ENCODE results near the gene TAT. TPM values are rescaled to one million over a fixed set of nuclear protein-coding genes. Genes with fewer than 3 reads are reported as not detected.
"Not testable (repeated sequence)": the region's sequence is repeated elsewhere in the genome, so short reads cannot be mapped to it uniquely, and the experiment has no call there.

TAT gene
- total RNA-seq, result under 1 TPM in 4 of 6 donors, not detected in 2; 0.15 to 0.88 (median 0.54) TPM

DNA sequence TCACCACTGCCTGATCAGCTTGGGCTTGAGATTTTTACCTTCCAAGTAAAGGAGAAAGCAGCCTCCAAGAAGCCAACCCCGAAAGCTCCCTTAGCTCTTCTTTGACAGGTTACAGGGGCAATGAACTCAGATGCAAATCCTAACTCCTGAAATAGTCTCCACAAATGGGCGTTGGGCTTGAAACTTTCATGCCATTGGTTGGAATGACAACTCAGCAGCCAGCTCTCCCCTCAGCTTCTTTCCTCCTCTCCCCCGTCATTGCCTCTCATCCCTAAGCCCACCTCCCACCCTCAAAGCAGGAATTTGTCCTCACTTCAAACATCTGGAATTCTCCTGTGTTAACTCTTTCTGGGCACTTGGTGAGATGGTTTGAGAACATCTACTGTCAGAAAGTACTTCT is at the start of gene TAT:
Gene TAT (minus strand): TSS at position 122 of the 400 bp plus-strand sequence. CDS start 677 bp downstream, outside the sequence.
- H3K27ac ChIP-seq, result no peak within 1 kb of the TSS
- 23 to 33% methylated on average over 3 of the region's 3 CpGs for WGBS, 2 donors
- no peaks in the 10 kb centered on the region for H3K4me1 ChIP-seq
- H3K9me3 ChIP-seq, result no peaks in the 10 kb centered on the region
- no peaks in the 10 kb centered on the region for H3K27me3 ChIP-seq
- no peak for DNase-seq
- TF ChIP-seq EP300 (IDR thresholded peaks at IDR 0.05), result no peak
- H3K4me3 ChIP-seq, result no peak within 1 kb of the TSS
- no peaks in the 10 kb centered on the region for H3K36me3 ChIP-seq
- ATAC-seq (ENCODE audit: low FRiP score in 2 of 2), result no peak

DNA sequence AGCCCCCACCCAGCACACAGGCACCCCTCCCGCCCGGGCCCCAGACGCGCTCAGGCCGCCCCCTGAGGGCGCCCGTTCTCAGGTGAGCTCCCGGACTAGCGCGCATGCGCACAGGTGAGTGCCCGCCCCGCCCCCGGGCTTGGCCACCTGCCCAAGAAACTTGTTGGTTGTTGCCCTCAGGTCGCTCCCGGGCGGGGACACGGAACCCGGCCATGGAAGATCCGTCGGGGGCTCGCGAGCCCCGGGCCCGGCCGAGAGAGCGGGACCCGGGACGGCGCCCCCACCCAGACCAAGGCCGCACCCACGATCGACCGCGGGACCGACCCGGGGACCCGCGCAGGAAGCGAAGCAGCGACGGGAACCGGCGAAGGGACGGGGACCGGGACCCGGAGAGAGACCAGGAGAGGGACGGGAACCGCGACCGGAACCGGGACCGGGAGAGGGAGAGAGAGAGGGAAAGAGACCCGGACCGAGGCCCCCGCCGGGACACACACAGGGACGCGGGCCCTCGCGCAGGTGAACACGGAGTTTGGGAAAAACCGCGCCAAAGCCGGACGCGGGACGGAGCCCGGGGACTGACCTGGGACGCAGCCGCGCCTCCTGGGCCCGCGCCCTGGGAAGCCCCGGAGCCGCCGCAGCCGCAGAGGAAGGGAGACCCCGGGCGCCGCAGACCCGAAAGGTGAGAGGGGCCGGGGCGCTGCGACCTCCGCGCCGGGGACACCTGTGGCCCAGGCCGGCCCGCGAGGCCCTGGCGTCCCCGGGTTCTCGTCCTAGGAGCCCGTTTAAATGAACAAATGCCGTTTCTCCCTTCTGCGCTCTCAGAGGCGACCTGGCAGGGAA is 49.3 kb upstream of the TAT start, which contains the start of gene MARVELD3:
Gene MARVELD3 (plus strand): TSS at position 167 of the 840 bp plus-strand sequence. CDS start 46 bp downstream, at position 213.
- TF ChIP-seq POLR2AphosphoS5 (IDR thresholded peaks at IDR 0.05) (peak in 1 of 2 donors; percentile 39), POLR2A (IDR thresholded peaks at IDR 0.05) (no peak), EP300 (IDR thresholded peaks at IDR 0.05) (no peak)
- H3K9me3 ChIP-seq, result no peaks in the 10 kb centered on the region
- no peaks in the 10 kb centered on the region for H3K36me3 ChIP-seq
- ATAC-seq (ENCODE audit: low FRiP score in 2 of 2), result peak; percentile 58 to 60
- peak within 1 kb of the TSS; percentile 30 to 67 (median 58) for H3K4me3 ChIP-seq
- H3K27me3 ChIP-seq, result peaks cover 0 to 17% (median 11%) of the 10 kb centered on the region in 4 donors
- peaks cover 12 to 25% (median 18%) of the 10 kb centered on the region in 4 donors for H3K4me1 ChIP-seq
- 3 to 4% methylated on average over 15 to 65 of the region's 98 CpGs for WGBS, 2 donors
- DNase-seq, result peak; percentile 86 to 97
- H3K27ac ChIP-seq, result peak within 1 kb of the TSS; percentile 37 to 61 (median 46)

DNA sequence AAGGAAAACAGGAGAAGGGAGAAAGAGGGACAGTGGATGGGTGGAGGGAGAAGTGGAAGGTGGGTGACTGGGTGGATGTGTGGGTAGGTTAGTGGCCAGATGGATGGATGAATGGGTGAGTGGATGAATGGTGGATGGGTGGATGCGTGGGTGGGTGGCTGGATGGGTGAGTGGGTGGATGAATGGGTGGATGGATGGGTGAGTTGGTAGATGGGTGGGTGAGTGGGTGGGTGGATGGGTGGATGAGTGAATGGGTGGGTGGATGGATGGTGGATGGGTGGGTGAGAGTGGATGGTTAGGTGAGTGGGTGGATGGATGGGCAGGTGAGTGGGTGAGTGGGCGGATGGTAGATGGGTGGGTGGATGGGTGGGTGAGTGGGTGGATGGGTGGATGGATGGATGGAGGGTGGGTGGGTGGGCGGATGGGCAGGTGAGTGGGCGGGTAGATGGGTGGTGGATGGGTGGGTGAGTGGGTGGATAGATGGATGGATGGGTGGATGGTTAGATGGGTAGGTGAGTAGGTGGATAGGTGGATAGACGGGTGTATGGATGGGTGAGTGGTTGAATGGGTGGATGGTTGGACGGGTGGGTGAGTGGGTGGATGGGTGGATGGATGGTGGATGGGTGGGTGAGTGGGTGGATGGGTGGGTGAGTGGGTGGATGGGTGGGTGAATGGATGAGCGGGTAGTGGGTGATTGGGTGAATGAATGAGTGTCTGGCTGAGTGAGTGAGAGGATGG is 48.4 kb upstream of the TAT start:
- no peak overlapping the region for H3K27ac ChIP-seq
- WGBS, 2 donors, result 87 to 89% methylated on average over 7 of the region's 7 CpGs
- no peak for DNase-seq
- H3K27me3 ChIP-seq, result peaks cover 0 to 17% (median 11%) of the 10 kb centered on the region in 4 donors
- peak overlapping the region in 3 of 4 donors; percentile 55 to 67 (median 61) for H3K4me3 ChIP-seq
- no peaks in the 10 kb centered on the region for H3K9me3 ChIP-seq
- no peak for TF ChIP-seq POLR2A (IDR thresholded peaks at IDR 0.05)
- TF ChIP-seq POLR2AphosphoS5 (IDR thresholded peaks at IDR 0.05), result no peak
- TF ChIP-seq, protein P1, sequence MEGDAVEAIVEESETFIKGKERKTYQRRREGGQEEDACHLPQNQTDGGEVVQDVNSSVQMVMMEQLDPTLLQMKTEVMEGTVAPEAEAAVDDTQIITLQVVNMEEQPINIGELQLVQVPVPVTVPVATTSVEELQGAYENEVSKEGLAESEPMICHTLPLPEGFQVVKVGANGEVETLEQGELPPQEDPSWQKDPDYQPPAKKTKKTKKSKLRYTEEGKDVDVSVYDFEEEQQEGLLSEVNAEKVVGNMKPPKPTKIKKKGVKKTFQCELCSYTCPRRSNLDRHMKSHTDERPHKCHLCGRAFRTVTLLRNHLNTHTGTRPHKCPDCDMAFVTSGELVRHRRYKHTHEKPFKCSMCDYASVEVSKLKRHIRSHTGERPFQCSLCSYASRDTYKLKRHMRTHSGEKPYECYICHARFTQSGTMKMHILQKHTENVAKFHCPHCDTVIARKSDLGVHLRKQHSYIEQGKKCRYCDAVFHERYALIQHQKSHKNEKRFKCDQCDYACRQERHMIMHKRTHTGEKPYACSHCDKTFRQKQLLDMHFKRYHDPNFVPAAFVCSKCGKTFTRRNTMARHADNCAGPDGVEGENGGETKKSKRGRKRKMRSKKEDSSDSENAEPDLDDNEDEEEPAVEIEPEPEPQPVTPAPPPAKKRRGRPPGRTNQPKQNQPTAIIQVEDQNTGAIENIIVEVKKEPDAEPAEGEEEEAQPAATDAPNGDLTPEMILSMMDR (IDR thresholded peaks at IDR 0.05), result no peak
- no peak for TF ChIP-seq EP300 (IDR thresholded peaks at IDR 0.05)
- ATAC-seq (ENCODE audit: low FRiP score in 2 of 2), result peak in 1 of 2 donors; percentile 7
- peaks cover 12 to 25% (median 18%) of the 10 kb centered on the region in 4 donors for H3K4me1 ChIP-seq
- H3K36me3 ChIP-seq, result no peaks in the 10 kb centered on the region

DNA sequence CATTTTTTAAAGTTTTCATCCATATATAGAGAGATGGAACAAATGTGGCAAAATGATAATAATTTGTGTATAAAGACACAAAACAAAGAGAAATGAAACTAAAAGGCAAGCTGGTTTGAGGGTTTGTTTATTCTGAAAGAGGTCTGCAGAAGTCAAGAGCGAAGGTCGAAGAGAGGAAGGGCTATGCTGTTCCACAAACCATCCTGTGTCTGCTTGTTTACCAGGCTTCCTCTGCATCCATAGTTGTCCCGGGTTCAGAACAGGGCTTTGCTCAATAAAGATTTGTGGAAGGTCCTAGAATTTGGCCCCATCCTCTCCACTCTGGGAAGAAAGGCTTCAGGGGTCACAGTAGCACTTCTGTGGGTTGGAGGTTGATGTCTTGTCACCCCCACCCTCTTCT is 46.7 kb upstream of the TAT start:
- Histone ChIP-seq H3K27ac (no peak overlapping the region), H3K4me1 (peaks cover 11 to 19% (median 13%) of the 10 kb centered on the region in 4 donors), H3K36me3 (no peaks in the 10 kb centered on the region), H3K27me3 (peaks cover 0 to 17% (median 11%) of the 10 kb centered on the region in 4 donors), H3K4me3 (no peak overlapping the region), H3K9me3 (no peaks in the 10 kb centered on the region)
- DNase-seq (no peak), ATAC-seq (ENCODE audit: low FRiP score in 2 of 2) (no peak)
- TF ChIP-seq POLR2AphosphoS5 (IDR thresholded peaks at IDR 0.05) (no peak), EP300 (IDR thresholded peaks at IDR 0.05) (no peak), POLR2A (IDR thresholded peaks at IDR 0.05) (no peak)
- TF ChIP-seq, protein P1 (IDR thresholded peaks at IDR 0.05), result no peak
- 51 to 54% methylated on average over 3 of the region's 3 CpGs for WGBS, 2 donors

DNA sequence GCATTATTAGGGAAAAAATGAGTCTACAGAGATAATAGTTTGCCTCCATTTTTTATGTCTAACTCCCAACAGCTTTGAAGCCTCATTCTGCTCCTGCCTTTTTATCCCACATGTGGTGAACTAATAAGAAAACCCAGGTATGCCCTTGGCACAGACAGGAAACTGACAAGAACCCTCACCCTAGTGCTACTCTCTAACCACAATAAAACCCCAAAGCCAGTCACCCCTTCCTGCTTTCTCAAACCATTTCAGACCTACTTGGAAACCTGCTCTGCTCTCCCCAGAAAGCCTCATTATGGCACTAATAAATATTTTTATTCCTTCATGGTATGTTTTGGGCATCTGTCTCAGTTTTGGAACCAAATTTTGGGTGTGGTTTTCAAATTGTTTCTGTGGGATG is 45.2 kb upstream of the TAT start:
- ATAC-seq (ENCODE audit: low FRiP score in 2 of 2), result no peak
- Histone ChIP-seq H3K36me3 (no peaks in the 10 kb centered on the region), H3K4me3 (no peak overlapping the region), H3K27me3 (peaks cover 0 to 16% (median 10%) of the 10 kb centered on the region in 4 donors), H3K4me1 (peaks cover 11 to 15% (median 12%) of the 10 kb centered on the region in 4 donors), H3K9me3 (no peaks in the 10 kb centered on the region), H3K27ac (no peak overlapping the region)
- no peak for DNase-seq
- no peak for TF ChIP-seq POLR2A (IDR thresholded peaks at IDR 0.05)
- TF ChIP-seq EP300 (IDR thresholded peaks at IDR 0.05), result no peak

DNA sequence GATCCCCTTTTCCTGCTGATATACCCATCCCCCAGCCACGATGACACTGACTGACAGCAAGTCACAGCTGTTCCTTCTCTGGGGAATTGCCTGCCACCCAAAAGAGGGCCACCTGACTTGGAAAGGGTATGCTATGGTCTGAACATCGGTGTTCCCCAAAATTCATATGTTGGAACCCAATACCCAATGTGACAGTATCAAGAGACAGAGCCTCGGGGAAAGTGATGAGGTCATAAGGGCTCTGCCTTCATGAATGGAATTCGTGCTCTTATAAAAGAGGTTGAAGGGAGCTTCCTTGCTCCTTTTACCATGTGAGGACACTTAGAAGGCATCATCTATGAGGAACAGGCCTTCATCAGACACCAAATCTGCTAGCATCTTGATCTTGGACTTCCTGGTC is 41.5 kb upstream of the TAT start:
- DNase-seq (no peak), ATAC-seq (ENCODE audit: low FRiP score in 2 of 2) (no peak)
- H3K27me3 ChIP-seq, result no peaks in the 10 kb centered on the region
- no peak overlapping the region for H3K4me3 ChIP-seq
- H3K9me3 ChIP-seq, result no peaks in the 10 kb centered on the region
- no peaks in the 10 kb centered on the region for H3K4me1 ChIP-seq
- no peaks in the 10 kb centered on the region for H3K36me3 ChIP-seq
- no peak for TF ChIP-seq POLR2A (IDR thresholded peaks at IDR 0.05)
- TF ChIP-seq, protein P1 (IDR thresholded peaks at IDR 0.05), result no peak
- TF ChIP-seq POLR2AphosphoS5 (IDR thresholded peaks at IDR 0.05), result no peak
- TF ChIP-seq EP300 (IDR thresholded peaks at IDR 0.05), result no peak
- 72 to 86% methylated on average over 4 of the region's 4 CpGs for WGBS, 2 donors
- H3K27ac ChIP-seq, result no peak overlapping the region

DNA sequence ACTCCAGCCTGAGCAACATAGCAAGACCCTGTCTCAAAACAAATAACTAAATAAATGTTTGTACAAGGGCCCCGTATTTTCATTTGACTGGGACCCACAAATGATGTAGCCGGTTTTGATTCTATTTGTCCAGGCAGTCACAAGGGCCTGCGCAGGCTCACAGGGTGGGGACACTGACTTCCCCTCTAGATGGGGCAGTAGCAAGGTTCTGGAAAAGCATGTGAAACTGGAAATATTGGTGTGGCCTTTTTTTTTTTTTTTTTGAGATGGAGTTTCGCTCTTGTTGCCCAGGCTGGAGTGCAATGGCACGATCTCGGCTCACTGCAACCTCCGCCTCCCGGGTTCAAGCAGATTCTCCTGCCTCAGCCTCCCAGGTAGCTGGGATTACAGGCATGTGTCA is 38.1 kb upstream of the TAT start:
- not testable (repeated sequence) for DNase-seq; ATAC-seq (ENCODE audit: low FRiP score in 2 of 2); H3K9me3 ChIP-seq; H3K27ac ChIP-seq; H3K36me3 ChIP-seq; H3K4me3 ChIP-seq; H3K4me1 ChIP-seq; H3K27me3 ChIP-seq
- 84 to 86% methylated on average over 8 of the region's 8 CpGs for WGBS, 2 donors
